ENCODE data around the gene PATL1. TPM values are rescaled to one million over a fixed set of nuclear protein-coding genes. Genes with fewer than 3 reads are reported as not detected.

Gene PATL1
- total RNA-seq, 4 donors from 2014 or later = 19.0 to 29.9 (median 26.2) TPM

DNA sequence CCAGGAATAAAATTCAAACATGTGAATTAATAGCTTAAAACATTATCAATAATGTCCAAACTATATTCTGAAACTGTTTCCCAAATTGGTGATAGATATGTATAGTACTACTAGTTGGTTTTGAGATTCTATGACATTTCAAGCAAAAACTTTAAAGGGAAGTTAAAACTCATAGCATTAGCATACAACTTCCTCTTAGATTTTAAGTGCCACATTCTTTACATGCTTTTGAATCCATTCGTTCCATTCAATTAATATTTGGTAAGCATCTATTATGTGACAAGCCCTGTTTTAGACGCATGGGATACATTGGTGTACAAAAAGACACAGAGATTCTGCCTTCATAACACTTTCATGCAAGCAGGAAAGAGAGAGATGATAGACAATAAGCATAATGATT lies 8.9 kb downstream of the PATL1 start:
- ATAC-seq (no peak), DNase-seq (no peak)
- H3K4me1 ChIP-seq = peaks cover 7 to 11% of the 10 kb centered on the region in 2 donors
- H3K27me3 ChIP-seq = no peaks in the 10 kb centered on the region
- H3K36me3 ChIP-seq = peaks cover 2 to 79% of the 10 kb centered on the region in 2 donors
- TF ChIP-seq, protein P1, sequence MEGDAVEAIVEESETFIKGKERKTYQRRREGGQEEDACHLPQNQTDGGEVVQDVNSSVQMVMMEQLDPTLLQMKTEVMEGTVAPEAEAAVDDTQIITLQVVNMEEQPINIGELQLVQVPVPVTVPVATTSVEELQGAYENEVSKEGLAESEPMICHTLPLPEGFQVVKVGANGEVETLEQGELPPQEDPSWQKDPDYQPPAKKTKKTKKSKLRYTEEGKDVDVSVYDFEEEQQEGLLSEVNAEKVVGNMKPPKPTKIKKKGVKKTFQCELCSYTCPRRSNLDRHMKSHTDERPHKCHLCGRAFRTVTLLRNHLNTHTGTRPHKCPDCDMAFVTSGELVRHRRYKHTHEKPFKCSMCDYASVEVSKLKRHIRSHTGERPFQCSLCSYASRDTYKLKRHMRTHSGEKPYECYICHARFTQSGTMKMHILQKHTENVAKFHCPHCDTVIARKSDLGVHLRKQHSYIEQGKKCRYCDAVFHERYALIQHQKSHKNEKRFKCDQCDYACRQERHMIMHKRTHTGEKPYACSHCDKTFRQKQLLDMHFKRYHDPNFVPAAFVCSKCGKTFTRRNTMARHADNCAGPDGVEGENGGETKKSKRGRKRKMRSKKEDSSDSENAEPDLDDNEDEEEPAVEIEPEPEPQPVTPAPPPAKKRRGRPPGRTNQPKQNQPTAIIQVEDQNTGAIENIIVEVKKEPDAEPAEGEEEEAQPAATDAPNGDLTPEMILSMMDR (IDR thresholded peaks at IDR 0.05 in 4 of 5, conservative IDR thresholded peaks at IDR 0.05 in 1 of 5) = no peak
- TF ChIP-seq POLR2A (IDR thresholded peaks at IDR 0.05) = no peak
- no peak overlapping the region for H3K4me3 ChIP-seq
- intact Hi-C loops (cut with DNase I; ENCODE audit: low total_unique reads) (no loop called here), in situ Hi-C loops (cut with MboI; ENCODE audit: low sequenced_read_pairs in 4 of 4) (loop anchor here in 1 of 4 donors (10.0 kb wide), 1 partner anchor 45 kb away; the partner anchor contains the start of gene OSBP)
- H3K27ac ChIP-seq = no peak overlapping the region
- H3K9me3 ChIP-seq = no peaks in the 10 kb centered on the region

DNA sequence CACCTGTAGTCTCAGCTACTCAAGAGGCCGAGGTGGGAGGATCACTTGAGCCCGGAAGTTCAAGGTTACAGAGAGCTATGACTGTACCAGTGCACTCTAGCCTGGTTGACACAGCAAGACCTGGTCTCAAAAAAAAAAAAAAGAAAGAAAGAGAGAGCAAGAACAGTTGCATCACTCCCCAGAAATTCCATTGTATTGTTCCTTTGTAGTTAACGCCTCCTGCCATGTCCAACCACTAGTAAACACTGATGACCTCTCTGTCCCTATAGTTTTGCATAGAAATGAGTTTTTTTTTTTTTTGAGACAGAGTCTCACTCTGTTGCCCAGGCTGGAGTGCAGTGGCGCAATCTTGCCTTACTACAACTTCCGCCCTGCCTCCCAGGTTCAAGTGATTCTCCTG lies 10.8 kb downstream of the PATL1 start:
- Histone ChIP-seq H3K27ac (no peak overlapping the region), H3K4me1 (peaks cover 10 to 15% of the 10 kb centered on the region in 2 donors), H3K9me3 (no peaks in the 10 kb centered on the region), H3K36me3 (peaks cover 2 to 81% of the 10 kb centered on the region in 2 donors), H3K4me3 (no peak overlapping the region), H3K27me3 (no peaks in the 10 kb centered on the region)
- ATAC-seq = no peak
- in situ Hi-C loops (cut with MboI; ENCODE audit: low sequenced_read_pairs in 4 of 4) = no loop called here
- intact Hi-C loops (cut with DNase I; ENCODE audit: low total_unique reads) = no loop called here
- no peak for TF ChIP-seq POLR2A (IDR thresholded peaks at IDR 0.05)
- TF ChIP-seq, protein P1 (IDR thresholded peaks at IDR 0.05 in 4 of 5, conservative IDR thresholded peaks at IDR 0.05 in 1 of 5) = no peak
- no peak for DNase-seq

DNA sequence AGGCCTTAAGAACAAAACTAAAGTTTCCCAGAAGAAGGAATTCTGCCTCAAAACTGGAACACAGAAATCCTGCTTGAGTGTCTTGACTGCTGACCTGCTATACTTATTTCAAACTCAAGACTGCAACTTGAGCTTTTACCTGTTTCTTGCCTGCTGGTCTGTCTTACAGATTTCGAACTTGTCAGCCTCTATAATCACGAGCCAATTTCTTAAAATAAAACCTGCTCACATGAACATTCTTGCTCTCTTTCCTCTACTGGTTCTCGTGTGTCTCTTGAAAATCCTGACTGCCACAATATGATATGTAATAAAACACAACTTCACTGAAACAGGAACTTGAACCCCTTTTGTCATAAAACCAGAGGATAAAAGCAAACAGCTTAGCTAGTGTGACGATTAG lies 13.9 kb downstream of the PATL1 start:
- H3K4me1 ChIP-seq = peaks cover 10 to 15% of the 10 kb centered on the region in 2 donors
- DNase-seq (no peak), ATAC-seq (peak; percentile 85 to 96)
- H3K27ac ChIP-seq = peak overlapping the region; percentile 67 to 75 (median 73)
- H3K27me3 ChIP-seq = no peaks in the 10 kb centered on the region
- H3K9me3 ChIP-seq = no peaks in the 10 kb centered on the region
- H3K36me3 ChIP-seq = peaks cover 2 to 99% of the 10 kb centered on the region in 2 donors
- TF ChIP-seq POLR2A (IDR thresholded peaks at IDR 0.05) = peak in 1 of 2 donors; percentile 27
- TF ChIP-seq, protein P1 (IDR thresholded peaks at IDR 0.05 in 4 of 5, conservative IDR thresholded peaks at IDR 0.05 in 1 of 5) = no peak
- no peak overlapping the region for H3K4me3 ChIP-seq
- intact Hi-C loops (cut with DNase I; ENCODE audit: low total_unique reads) (no loop called here), in situ Hi-C loops (cut with MboI; ENCODE audit: low sequenced_read_pairs in 4 of 4) (no loop called here)

DNA sequence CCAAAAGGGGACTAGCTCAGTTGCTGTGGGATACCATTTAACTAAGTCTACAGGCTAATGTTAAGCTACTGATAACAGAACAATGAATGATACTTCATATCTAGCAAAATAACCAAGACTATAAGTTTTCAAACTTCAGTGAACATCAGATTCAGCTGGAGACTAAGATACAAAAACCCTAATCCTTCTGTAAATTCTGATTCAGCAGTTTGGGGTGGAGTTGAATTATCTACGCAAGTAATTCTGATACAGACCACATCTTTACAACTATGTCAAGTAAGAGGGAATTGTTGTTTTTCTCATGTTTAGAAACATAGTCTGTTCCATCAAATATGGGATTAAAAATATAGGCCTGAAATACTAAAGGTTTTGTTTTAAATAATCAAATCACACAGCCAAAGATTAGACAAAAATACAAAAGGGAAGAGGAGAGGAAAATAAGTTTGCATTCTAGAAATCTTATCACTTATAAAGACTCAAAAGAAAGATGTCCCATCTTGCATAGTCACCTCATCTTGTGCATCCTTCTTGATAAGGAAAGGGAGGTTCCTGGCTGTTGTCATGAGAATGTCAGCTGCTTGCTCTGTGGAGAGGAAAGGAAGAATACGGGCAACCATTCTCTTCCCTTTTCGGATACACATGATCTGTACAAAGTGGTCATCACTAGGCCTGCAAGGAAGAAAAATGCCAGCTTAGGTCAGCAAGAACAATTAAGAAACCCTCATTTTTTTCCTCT lies 21.4 kb downstream of the PATL1 start:
- TF ChIP-seq, protein P1 (IDR thresholded peaks at IDR 0.05 in 4 of 5, conservative IDR thresholded peaks at IDR 0.05 in 1 of 5) = no peak
- TF ChIP-seq POLR2A (IDR thresholded peaks at IDR 0.05) = no peak
- DNase-seq (no peak), ATAC-seq (no peak)
- no peaks in the 10 kb centered on the region for H3K4me1 ChIP-seq
- in situ Hi-C loops (cut with MboI; ENCODE audit: low sequenced_read_pairs in 4 of 4) = no loop called here
- no peak overlapping the region for H3K4me3 ChIP-seq
- H3K27me3 ChIP-seq = no peaks in the 10 kb centered on the region
- H3K36me3 ChIP-seq = peaks cover 3 to 94% of the 10 kb centered on the region in 2 donors
- intact Hi-C loops (cut with DNase I; ENCODE audit: low total_unique reads) = no loop called here
- H3K27ac ChIP-seq = no peak overlapping the region
- no peaks in the 10 kb centered on the region for H3K9me3 ChIP-seq
